ENCODE results near the gene RAB11FIP4.

Gene RAB11FIP4

DNA sequence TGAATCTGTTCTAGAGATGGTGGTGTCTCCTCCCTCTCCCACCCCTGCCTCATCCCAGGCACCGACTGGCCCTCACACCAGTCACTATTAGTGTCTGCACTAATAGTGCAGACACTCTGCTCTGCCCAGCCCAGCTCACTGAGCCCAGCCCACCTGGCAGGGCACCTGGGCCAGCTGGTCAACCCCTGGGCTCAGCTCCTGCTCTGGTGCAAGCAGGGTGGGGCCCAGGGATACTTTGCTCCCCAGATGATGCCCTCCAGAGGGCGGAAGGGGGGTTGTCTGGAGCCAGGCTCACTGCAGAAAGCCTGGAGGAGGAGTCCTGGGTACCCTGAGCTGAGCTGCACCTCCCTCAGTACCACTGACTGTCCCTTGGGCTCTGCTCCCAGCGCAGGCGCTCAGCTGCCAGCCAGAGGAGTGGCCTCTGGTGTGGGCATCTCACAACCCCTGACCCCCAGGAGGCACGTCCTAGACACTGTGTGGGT, 14.5 kb downstream of the RAB11FIP4 start:
- no peak for DNase-seq (ENCODE audit: low read depth in 2 of 2)

DNA sequence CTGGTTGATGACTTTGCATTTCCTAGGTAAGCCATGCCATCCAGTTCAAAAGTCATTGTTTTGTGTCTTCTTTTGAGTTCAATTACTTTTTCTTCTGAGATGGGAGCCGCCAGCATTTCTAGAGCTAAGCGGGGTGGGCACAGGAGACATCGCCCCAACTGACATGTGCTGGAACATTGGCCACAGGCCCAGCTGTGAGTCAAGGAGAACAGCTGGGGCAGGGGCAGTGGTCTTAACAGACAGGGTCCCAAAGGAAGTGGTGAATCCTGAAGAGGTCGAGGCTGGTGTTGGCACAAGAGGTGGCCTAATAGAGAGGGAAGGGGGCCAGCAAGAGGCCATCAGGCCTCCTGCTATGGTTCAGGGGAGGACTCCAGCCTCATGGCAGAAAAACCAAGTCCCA, 17.1 kb downstream of the RAB11FIP4 start:
- no peak for DNase-seq (ENCODE audit: low read depth in 2 of 2)

DNA sequence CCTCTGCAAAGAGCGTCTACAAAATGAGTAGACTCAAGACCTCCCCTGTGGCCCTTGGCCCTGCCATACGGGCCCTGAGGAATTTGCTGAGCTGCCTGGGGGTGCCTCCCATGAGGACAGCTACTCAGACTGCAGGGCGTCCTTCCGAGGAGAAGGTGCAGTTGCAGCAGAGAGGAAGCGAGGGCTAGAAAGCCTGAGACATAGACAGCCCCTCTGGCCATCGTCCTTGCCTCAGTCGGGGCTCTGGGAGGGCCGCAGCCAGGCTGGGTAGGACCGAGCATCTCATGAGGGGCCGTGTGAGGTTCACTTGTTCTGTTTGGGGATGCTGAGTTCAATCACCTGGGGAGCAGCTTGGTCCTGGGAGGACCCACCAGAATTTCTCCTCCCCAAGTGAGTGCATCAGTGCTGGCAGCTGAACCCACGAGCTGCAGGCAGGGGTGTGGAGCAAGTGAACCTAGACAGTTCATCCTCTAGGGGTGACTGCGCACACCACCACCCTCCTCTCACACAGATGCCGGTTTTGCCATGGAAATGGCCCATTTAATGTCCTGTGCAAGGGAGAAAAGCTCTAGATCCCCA, 20.3 kb downstream of the RAB11FIP4 start:
- DNase-seq (ENCODE audit: low read depth in 2 of 2) = no peak

DNA sequence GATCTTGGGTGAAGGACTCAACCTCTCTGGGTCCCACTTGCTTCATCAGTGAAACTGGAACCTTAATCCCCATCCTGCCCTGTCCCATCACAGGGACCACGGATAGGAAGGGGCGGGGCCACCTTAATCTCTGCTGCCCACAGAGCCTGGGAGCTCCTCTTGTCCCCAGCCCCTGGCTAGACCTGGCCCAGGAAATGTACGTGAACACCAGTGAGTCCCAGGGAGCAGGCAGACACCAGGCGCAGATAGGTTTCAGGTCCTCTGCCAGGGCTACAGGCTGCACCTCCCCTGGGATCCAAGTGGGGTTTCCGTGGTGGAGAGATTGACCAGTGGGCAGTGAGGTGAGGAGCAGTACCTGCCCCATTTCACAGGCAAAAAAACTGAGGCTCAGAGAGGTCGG, 21.0 kb downstream of the RAB11FIP4 start:
- no peak for DNase-seq (ENCODE audit: low read depth in 2 of 2)

DNA sequence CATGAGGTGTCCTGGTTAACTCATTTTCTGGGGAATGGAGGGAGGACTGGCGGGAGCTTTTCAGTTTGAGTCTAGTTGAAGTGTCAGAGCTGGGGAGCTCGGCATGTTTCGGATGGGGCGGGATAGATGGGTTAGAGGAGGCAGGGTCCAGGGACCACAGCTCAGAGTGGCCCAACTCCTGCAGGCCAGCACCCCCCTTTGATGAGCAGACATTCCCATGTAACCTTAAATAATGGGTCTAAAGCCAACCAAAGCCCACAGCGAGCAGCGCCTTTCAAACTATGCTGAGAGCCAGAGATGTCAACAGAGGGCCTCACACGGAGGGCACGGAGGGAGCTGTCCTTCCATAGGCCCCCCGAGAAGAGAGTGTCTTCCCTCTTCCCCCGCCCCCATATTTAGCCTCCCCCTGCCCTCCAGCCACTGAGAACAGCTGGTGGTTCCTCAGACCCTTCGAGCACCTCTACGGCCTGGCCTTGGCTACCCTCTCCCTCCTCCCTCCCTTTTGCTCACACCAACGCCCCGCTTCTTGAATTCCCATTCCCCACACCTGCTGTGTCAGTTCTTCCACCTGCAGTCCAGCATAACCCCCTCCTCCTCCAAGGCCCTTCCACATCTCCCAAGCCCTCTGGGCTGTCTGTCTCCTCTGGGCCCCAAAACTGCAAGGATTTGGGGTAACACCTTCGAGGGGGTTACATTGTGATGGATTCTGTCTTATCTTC, 21.8 kb downstream of the RAB11FIP4 start:
- no peak for DNase-seq (ENCODE audit: low read depth in 2 of 2)

DNA sequence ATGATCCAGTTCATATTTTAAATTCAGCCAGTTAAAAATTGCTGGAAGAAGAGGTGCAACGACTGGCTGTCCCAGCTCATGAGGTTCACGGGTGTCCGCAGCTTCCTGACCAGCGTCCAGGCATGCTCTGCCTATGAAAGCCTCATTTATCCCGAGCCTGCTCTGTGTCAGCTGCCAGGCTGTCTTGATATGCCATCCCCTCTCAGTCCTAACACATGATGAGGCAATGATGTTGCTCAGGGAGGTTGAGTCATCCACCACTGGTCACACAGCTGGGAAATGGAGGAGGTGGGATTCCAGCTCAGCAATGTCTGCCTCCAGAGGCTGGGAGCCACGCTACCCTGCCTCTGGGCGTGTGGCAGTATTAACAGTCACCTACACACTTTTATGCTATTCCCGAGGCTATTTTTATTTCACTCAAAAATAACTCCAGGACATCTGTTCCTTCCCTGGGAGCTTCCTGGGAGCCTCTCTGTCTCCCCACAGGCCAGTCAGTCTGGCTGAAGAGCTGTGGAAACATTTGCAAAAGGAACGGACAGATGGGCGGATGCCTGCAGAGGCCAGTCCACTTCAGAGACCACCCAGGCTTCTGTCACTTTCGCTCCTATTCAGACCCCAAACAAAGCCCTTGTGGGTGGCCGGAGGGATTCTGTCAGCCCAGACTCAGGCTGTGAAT, 22.5 kb downstream of the RAB11FIP4 start:
- DNase-seq (ENCODE audit: low read depth in 2 of 2) = no peak

DNA sequence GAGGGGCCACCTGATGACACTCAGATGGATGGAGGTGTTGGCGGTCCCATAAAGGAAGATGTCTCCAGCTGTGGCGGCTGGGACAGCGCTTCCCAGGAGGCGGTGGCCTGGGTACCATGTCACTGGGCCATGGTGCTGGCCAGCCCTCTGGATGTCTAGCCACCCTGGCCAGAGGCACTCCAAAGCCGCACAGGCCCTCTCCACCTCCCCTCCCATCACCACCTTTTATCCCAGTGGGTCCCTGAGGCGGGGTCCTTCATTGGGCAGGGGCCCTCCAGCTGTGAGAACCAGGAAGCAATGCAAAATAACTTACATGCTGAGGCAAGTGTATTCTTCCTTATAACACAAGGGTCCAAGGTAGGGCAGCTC, 23.1 kb downstream of the RAB11FIP4 start:
- DNase-seq (ENCODE audit: low read depth in 2 of 2) = no peak

DNA sequence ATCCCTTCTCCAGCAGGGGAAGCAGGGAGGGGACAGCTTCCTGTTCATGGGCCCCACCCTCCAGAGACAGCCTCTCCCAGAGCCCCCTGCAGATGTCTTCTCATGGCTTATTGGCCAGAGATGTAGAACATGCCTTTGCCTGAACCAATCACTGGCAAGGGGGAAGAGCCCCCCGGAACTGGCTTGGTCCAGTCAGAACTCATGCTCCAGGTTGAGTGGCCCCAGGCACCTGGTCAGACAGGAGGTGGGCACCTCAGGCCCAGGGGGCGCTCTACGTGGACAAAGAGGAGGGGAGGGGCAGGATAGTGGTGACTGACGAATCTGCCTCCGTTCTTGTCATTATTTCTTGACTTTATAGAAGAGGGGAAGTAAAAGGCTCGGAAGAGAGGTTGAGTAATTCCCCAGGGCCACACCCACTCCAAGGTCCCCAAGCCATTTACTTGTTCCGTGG, 23.6 kb downstream of the RAB11FIP4 start:
- DNase-seq (ENCODE audit: low read depth in 2 of 2) = no peak

DNA sequence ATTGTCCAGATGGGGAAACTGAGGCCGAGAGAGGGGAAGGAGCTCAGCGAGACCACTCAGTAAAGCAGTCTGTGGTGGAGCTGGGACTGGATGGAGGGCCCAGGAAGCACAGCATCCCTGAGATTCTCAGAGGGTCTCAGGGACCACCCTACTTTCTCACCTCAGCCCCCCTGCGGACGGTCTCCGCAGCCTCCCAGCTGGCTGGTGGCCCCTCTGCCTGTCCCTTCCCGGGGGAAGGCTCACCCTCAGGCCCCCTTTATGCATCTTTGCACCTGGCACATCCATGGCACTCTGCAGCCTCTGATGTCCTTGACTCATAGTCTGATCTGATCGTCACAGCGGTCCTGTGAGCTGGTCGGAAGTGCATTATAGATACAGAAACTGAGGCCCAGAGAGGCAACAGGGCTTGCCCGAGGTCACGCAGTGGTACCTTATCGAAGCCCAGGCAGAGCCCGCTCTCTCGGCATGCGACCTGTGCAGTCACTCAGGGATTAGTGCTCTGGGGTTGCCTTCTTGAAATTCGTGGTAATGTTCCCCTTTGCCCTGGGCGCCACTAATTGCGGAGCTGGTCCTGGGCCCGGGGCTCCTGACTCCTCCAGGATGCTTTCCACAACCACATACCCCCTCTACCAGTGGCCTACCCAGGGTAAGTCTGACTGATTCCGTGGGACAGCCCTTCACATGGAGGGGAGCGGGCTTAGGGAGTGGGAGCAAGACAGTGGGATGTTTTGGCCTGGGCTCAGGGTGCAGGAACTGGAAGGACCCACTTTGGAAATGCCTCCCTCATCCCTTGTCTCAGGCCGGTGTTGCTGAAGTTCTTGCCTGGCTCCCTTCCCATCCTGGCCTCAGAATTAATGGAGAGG, 24.4 kb downstream of the RAB11FIP4 start:
- no peak for DNase-seq (ENCODE audit: low read depth in 2 of 2)

DNA sequence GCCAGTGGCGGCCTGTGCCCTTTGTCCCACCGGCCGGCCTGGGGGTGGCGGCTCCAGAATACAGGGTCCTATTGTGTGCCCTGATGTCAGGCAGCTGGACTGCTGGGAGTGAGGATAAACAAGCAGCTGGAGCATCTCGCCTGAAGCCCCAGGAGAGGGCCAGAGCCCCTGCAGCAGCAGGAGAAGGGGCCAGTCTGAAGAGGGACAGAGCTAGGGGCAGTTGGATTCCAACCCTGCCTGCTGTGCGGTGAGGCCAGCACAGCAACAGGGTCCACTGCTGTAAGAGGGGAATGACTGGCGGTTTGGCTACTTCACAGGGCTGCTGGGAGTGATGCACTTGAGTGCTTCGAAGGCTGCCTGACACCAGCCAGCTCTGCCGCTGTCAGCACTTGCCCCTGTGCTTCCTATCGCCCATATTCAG, 25.0 kb downstream of the RAB11FIP4 start:
- no peak for DNase-seq (ENCODE audit: low read depth in 2 of 2)

DNA sequence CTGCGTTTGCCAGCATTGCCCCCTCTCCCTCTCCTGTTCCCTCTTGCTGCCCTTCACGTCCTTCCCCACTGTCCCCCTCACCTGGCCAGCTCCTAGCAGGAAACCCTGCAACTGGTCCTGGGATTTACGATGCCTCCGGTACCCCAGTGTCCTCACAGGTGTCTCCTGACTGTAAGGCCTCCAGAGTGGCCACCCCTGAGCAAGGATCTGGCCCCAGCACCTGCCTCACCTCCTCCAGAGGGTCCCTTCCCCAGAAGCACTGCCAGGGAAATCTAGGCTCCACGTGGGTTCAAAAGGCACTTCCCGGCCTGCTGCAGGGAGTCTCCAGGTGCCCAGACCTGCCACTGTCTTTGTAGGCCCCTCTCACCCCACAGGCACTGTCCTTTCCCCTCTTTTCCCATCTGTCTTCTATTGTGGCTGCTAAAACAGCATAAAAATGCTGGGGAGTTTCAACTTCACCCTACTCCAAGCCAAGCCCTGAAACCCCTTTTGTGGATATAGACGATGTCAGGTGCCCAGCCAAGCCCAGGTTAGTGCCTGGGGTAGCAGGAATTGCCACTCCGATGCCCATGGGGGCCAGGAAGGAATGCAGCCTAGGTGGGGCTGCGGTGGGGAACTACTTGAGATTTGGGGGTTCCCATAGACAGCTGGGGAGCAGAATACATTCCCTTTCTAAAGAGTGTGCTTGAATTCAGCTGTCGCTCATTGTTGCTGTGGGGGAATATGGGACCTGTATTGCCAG, 25.7 kb downstream of the RAB11FIP4 start:
- no peak for DNase-seq (ENCODE audit: low read depth in 2 of 2)

DNA sequence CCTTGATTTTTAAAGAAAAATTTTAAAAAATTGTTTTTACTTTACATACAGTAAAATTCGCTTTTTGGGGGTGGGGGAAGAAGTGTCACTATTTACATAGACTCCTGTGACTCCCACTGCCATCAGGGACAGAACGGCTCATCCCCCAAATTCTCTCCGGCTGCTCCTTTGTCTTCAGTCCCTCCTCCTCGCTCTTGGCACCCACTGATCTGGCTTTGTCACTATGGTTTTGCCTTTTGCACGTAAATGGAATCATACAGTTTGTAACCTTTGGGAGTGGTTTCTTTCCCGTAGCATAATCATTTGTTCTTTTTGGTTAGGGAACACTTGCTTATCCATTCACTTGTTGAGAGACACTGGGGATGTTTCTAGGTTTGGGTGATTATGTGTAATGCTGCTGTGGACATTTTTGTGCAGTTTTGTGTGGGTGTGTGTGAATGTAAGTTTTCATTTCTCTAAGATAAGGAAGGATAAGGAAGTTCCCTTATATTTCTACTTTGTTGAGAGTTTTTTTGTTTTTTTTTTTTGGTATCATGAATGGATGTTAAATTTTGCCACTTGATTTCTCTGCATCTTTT, 27.4 kb downstream of the RAB11FIP4 start:
- DNase-seq (ENCODE audit: low read depth in 2 of 2) = no peak

DNA sequence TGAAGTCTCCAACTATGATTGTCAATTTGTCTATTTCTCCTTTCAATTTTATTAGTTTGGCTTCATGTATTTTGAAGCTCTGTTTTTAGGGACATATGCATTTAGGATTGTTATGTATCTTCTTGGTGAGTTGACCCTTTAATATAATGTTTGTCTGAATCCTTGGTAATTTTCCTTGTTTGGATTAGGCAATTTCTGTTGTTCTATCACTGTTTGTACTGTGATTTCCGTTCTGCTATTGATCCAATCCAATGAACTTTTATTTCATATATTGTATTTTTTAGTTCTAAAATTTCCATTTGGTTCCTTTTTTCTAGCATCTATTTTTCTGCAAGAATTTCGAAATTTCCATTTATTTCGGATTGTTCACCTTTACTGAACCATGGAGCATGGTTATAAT, 31.0 kb downstream of the RAB11FIP4 start:
- no peak for DNase-seq (ENCODE audit: low read depth in 2 of 2)

DNA sequence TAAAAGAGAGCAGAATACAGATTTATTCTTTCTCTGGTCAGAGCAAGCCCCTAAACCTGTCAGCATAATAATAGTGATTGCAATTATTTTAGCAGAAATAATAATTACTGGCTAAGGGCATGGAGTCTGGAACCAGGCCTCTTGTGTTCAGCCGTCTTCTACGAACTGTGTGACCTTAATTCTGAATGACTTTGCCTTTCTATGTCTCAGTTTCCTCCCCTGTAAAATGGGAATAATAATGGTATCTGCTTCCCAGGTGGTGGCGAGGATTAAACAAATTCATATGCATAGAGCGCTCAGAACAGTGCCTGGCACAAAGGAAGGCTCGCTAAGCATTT, 33.4 kb downstream of the RAB11FIP4 start:
- DNase-seq (ENCODE audit: low read depth in 2 of 2) = no peak

DNA sequence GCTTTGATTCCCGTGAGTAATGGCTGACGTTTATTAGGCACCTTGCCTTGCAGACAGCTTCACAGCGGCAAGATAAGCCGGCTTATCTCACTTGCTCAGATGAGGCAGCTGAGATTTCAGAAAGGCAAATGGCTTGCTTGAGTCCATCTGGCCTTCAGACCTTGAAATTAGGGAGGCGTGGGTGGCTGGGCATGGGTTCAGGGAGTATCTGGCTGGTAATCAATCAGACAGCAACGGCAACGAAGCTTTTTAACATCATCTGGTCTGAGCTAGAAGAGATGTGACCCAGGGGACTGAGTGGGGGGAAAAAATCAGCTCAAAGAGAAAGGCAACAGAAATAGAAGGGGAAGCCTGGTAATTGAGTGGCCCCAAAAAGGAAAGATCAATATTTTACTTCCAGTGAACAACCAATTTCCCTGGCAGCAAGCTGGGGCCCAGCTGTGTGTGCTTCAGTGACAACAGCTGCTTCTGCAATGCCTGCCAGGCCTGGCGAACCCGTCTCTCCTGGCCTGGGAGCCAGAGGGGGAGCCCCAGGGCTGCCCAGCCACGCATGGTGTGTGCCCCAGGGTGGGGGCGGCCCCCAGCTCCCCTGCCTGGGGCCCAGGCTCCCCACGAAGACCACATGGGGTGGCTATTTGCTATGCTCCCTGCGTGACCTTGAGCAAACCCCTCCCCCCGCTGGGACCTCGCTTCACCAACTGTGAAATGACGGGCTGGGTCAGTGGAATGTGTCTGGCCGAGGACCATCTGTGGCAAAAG, 34.0 kb downstream of the RAB11FIP4 start:
- no peak for DNase-seq (ENCODE audit: low read depth in 2 of 2)

DNA sequence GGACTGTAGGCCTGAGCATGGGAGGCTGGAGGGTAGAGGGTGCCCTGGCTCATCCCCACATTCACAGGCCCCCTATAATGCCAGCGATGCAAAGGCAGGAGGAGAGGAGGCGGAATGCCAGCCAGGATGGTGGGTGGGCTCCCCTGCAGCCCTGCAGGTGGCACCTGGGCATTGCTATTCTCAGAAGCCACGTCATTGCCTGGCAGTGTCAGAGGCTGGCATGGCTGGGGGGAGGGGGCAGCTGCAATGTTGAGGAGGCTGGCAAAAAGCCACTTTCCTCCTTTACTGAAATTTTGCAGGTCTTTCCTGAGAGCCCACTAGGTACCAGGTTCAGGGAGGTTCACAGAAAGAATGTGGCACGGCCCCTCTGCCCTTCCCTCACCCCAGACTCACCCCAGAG, 36.2 kb downstream of the RAB11FIP4 start:
- no peak for DNase-seq (ENCODE audit: low read depth in 2 of 2)

DNA sequence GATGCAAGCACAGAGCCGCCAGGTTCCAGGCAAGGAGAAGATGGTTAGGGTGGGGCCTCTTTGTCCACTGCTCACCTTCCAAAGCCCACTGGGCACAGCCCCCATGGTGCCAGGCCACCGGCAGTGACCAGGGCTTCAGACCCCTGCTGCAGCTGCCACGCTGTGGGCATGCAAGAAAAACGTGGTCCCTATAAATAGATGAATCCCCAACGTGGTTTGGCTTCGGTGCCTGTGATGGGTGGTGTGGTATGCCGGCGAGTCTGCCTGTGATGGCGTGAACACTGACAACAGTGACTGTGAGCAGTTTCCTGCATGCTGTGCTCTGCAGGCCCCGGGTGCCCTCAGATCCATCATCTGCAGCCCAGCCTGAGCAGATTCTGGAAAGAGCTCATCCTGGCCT, 36.6 kb downstream of the RAB11FIP4 start:
- DNase-seq (ENCODE audit: low read depth in 2 of 2) = no peak

DNA sequence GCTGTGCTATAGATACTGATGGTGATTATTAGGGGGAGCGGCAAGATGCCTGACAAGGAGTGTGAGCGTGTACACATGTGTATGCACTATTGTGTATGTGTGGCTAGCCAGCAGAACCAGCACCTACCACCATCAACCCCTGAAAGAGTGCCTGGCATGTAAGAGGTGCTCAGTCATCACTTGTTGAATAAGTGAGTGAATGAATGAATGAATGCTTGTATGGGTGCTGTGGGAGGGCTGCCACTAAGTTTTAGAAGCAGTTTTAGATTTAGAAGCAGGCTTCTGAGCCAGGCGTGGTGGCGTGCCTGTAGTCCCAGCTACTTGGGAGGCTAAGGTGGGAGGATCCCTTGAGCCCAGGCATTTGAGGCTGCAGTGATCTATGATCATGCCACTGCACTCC, 37.0 kb downstream of the RAB11FIP4 start:
- no peak for DNase-seq (ENCODE audit: low read depth in 2 of 2)

DNA sequence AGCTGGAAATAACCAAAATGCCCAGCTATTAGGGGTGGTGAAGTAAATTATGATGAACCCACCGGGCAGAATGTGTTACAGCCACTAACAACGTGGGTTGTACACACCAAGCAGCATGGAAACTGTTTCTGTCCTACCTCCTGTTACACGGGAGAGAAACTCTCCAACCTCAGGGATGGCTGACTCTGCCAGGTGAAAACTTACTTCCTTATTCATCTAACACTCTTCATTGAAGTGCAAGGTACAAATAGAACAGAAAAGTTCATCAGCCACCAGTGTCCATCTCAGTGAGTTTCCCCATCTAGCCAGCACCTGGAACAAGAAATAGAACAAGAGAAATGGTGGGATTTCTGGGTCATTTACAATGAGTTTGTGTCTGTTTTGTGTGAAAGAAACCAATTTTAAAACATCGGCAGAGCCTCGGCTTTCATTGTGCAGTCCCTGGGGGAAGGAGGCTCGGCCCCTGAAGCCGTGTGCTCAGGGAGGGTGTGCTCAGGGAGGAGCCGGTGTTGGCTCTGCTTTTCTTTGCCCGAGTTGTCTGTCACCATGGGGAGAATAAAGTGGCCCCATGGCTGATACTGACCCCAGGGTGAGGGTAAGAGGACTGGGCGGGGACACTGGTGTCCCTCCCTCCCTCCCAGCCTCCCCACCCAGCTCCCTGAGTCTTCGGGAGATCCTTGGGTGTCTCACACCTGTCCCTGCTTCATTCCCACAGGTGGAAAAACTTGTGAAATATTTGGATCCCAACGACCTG, 39.8 kb downstream of the RAB11FIP4 start:
- DNase-seq (ENCODE audit: low read depth in 2 of 2) = no peak
